OCI-LY1 (cell line): ENCODE results near the gene TBL1X.

Source experiments
- CTCF ChIP-seq: fragments of 200-600 bp; sonication (generic), shearing (Covaris generic); IDR thresholded peaks from 2 replicates; pipeline ENCODE4 v1.5.1; 2017; ENCODE audit warnings: mild to moderate bottlenecking, antibody characterized with exemption, low read length, moderate library complexity, mixed read lengths
- EZH2 ChIP-seq: fragments of 200-600 bp; sonication (generic), shearing (Covaris generic); IDR thresholded peaks from 2 replicates; pipeline ENCODE4 v1.8.0; 2017; ENCODE audit warnings: borderline replicate concordance, mixed run types, mild to moderate bottlenecking, antibody characterized with exemption, low read length, moderate library complexity, mixed read lengths

GRCh38 chrX:9683350-9683749 is 218.5 kb downstream of the TBL1X start:
- TF ChIP-seq EZH2, result no peak
- TF ChIP-seq CTCF, result no peak
